C4-2B (cell line): ENCODE results near the gene CREB3L1.

ENCODE experiments used
- H3K27ac ChIP-seq: fragments of 450-650 bp; 2 replicates; pipeline ENCODE4 v1.5.1; 2017
- ZFX ChIP-seq: fragments of 450-650 bp; IDR thresholded peaks from 2 replicates; pipeline ENCODE4 v1.6.1; 2017
- TF ChIP-seq, protein P1 (sequence below): fragments of 450-650 bp; conservative IDR thresholded peaks from 2 replicates; pipeline ENCODE4 v1.5.1; 2017; ENCODE audit warnings: mild to moderate bottlenecking

Gene CREB3L1

DNA sequence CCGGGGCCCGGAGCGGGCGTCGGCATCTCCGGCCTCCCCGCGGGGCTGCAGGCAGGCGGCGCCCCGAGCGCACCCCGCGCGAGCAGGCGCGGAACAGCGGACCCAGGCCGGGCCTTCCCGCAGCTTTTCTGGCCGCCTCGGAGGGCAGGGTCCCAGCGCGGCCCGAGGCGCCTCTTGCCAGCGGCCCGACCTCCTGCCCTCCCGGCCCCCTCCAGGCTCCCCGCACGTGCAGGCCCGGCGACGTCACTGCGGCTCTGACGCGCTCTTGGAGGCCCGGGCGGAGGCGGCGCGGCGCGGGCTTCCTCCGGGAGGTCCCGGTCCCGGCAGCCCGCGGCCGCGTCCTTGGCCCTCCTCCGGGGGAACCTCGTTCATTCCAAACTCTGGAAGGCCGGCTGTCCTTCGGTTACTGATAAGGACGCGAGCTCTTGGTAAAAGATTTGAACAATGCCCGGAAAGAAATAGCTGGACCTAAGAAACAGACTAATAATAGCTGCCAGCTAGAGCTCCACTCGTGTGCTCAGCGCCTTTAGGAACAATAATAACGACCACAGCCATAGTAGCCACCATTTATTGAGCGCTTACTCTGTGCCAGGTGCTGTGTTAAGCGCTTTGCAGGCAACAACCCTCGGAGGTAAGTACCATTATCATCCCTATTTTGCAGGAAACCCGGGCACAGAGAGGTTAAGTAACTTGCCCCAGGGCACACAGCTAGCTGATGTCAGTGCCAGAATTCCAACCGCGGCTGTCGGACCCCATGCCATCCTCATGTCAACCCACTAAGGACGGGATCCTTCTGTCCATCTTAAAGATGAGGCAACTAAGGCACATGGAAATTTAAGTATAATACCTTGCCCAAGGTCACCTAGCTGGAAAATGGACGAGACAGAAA lies 39.1 kb upstream of the CREB3L1 start:
- H3K27ac ChIP-seq = no peak overlapping the region
- TF ChIP-seq ZFX = no peak
- TF ChIP-seq, protein P1, sequence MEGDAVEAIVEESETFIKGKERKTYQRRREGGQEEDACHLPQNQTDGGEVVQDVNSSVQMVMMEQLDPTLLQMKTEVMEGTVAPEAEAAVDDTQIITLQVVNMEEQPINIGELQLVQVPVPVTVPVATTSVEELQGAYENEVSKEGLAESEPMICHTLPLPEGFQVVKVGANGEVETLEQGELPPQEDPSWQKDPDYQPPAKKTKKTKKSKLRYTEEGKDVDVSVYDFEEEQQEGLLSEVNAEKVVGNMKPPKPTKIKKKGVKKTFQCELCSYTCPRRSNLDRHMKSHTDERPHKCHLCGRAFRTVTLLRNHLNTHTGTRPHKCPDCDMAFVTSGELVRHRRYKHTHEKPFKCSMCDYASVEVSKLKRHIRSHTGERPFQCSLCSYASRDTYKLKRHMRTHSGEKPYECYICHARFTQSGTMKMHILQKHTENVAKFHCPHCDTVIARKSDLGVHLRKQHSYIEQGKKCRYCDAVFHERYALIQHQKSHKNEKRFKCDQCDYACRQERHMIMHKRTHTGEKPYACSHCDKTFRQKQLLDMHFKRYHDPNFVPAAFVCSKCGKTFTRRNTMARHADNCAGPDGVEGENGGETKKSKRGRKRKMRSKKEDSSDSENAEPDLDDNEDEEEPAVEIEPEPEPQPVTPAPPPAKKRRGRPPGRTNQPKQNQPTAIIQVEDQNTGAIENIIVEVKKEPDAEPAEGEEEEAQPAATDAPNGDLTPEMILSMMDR = no peak

DNA sequence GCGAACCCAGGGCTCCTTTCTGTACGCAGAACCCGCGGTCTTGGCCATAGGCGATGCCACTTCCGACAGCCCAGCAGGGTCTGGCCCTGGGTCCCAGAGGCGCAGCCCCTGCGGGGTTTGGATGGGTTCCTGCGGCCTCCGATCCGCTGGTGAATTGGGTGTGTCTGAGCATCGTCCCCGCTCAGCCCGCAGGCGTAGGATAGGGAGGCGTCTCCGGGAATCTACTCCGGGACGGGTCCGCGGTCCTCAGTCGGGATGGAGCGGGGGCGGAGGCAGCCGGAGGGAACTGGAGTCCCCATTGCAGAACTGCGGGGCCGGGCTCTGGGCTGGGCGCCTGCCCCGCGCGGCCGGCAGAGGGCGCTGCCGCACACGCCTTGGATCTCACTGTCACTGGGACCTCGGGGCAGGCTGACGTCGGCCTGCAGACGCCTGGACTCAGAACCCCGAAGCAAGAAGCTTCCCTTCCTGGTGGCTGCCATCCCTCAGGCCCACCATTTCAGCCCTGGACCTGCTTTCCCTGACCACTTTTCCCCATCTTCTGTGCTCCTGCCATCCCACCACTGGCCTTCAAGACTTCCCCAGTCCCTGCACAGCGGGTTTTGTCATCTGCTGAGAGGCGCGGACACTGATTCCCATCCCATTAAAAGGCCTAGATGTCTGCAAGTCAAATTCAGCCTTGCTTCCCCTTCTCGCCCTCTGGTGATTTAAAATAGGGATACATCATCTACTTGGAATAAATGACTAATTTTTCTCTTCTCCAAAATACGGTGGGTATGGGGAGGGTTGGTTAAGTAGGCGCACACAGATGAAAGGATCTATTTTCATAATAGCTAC lies 38.3 kb upstream of the CREB3L1 start:
- TF ChIP-seq, protein P1 = peak; percentile 99
- no peak for TF ChIP-seq ZFX
- H3K27ac ChIP-seq = no peak overlapping the region

DNA sequence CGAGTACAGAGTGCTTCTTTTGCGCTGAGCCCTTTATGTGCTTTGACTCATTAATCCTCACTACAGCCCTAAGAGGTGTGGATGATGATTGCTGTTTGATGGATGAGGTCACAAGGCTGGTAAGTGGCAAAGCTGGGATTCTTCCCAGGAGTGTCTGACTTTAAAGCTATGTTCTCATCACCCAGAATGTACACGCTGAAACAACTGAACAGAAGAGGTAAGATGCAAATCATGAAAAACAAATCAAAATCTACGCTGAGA lies 37.7 kb upstream of the CREB3L1 start:
- TF ChIP-seq, protein P1 = no peak
- TF ChIP-seq ZFX = no peak
- H3K27ac ChIP-seq = no peak overlapping the region

DNA sequence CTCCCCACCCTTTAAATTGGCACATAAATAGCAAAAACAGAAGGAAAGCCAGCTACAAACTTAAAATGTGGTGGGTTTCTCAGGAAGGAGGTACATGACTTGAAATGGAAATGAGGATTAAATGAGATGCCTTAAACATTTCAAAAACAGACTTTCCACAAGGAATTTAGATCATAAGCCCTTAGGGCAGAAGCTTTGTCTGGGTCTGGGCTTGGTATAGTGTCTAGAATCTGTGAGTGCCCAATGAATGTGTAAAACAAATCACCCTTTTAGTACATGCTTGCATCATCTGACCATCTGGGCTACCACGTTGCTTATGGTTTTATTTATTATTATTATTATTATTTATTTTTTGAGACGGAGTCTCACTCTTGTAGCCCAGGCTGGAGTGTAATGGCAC lies 37.1 kb upstream of the CREB3L1 start:
- H3K27ac ChIP-seq = no peak overlapping the region
- TF ChIP-seq, protein P1 = no peak
- no peak for TF ChIP-seq ZFX

DNA sequence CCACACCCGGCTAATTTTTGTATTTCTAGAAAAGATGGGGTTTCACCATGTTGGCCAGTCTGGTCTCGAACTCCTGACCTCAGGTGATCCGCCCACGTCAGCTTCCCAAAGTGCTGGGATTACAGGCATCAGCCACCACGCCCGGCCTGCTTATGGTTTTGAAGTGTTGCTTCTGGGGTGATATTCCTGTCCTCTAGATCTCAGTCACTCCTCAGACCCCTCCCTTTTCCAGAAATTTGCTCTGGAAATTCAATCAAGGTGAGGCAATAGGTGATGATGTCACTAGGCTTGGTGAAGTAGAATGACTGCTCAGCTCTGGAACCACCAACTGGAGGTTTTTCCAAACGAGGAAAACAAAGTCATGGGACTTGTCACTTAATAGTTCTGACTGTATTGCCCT lies 36.6 kb upstream of the CREB3L1 start:
- TF ChIP-seq, protein P1 = no peak
- no peak for TF ChIP-seq ZFX
- no peak overlapping the region for H3K27ac ChIP-seq

DNA sequence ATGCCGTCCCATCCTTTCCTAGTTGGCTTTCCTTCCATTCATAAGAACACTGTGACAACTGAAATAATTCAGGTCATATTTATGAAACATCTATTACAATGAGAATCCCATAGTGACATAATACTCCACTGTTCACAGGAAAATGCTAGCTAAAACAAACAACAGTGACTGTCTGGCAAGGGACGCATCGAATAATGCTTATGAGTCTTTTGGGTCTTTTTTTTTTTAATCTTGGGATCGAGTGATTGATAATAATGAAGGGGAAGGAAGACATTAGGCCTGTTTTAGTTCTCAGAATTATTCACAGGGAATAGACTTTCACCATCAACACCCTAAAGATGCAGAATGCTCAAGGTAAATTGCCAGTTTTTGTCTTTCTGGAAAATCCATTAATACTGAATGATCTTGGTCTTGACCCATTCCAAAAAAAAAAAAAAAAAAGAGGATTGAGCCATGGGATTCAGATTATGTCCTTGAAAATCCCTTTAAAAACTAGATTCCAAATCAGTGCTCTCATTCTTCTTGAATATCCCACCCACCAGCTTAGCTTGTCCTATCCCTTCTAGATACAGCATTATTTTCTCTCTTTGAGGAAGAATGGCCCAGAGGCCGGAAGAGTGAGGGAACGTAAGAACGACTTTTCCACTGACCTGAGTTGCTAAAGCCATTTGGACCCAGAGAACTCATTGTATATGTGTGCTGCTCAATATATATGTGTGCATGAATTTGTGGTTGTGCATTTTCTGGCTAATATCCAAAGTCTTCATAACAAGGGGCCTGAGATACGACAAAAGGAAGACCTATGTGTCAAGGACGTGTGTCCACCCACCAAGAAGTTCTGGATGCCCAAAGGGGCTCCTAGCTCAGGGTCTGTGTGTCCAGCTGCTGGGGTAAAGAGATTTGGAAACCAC lies 35.2 kb upstream of the CREB3L1 start:
- no peak for TF ChIP-seq ZFX
- TF ChIP-seq, protein P1 = no peak
- peak overlapping the region; percentile 68 for H3K27ac ChIP-seq
